WTC11 (cell line): ENCODE data around the gene QRFP. TPM values are rescaled to one million over a fixed set of nuclear protein-coding genes. Genes with fewer than 3 reads are reported as not detected.

Experiments used
- ATAC-seq: fragments of 200-7000 bp; cut with Tn5 transposase; 2 replicates; pipeline ENCODE4 v1.10.0; 2021; ENCODE audit warnings: mild to moderate bottlenecking, moderate library complexity
- CTCF ChIA-PET: fragments of 300-600 bp; sonication (Branson Sonifier 250); formaldehyde crosslinking; loops from one replicate; lab custom pipeline; 2021; ENCODE audit warnings: antibody characterized with exemption; lab: Charles Lee
- POLR2A ChIA-PET: fragments of 350-600 bp; sonication (Branson Sonifier 250); formaldehyde crosslinking; loops from one replicate; lab custom pipeline; 2021; ENCODE audit warnings: antibody characterized with exemption; lab: Charles Lee
- DNase-seq: peaks from one replicate; pipeline ENCODE4 v3.0.0; 2021; ENCODE audit warnings: low spot score
- H3K27ac Mint-ChIP-seq: 2 replicates; pipeline ENCODE4 v1.8.0; 2021; ENCODE audit warnings: mixed read lengths
- H3K27me3 Mint-ChIP-seq: 2 replicates; pipeline ENCODE4 v1.8.0; 2021; ENCODE audit warnings: low read depth, mild to moderate bottlenecking, moderate library complexity, mixed read lengths
- H3K36me3 Mint-ChIP-seq: 2 replicates; pipeline ENCODE4 v1.8.0; 2021; ENCODE audit warnings: mixed read lengths
- H3K4me1 Mint-ChIP-seq: 2 replicates; pipeline ENCODE4 v1.8.0; 2022; ENCODE audit warnings: mixed read lengths
- H3K4me3 Mint-ChIP-seq: 2 replicates; pipeline ENCODE4 v1.8.0; 2021; ENCODE audit warnings: mild to moderate bottlenecking, moderate library complexity, mixed read lengths
- H3K9me3 Mint-ChIP-seq: 2 replicates; pipeline ENCODE4 v1.8.0; 2021; ENCODE audit warnings: mixed read lengths
- ATF3 ChIP-seq: sonication (generic); formaldehyde crosslinking; conservative IDR thresholded peaks from 2 replicates; pipeline ENCODE4 v1.8.1; 2022; ENCODE audit warnings: mild to moderate bottlenecking, missing genetic modification reagents
- HMGA2 ChIP-seq: fragments of 250-450 bp; sonication (Bioruptor Pico); IDR thresholded peaks from 2 replicates; pipeline ENCODE4 v1.4.0; 2021; ENCODE audit warnings: mild to moderate bottlenecking, moderate library complexity
- MXD4 ChIP-seq: fragments of 250-450 bp; sonication (Bioruptor Pico); IDR thresholded peaks from 2 replicates; pipeline ENCODE4 v1.8.0; 2021; ENCODE audit warnings: mild to moderate bottlenecking, moderate library complexity, borderline replicate concordance
- MYBL2 ChIP-seq: sonication (generic); formaldehyde crosslinking; IDR thresholded peaks from 2 replicates; pipeline ENCODE4 v1.8.1; 2023; ENCODE audit warnings: mild to moderate bottlenecking, moderate library complexity, missing genetic modification reagents
- NFYB ChIP-seq: sonication (generic); formaldehyde crosslinking; conservative IDR thresholded peaks from 2 replicates; pipeline ENCODE4 v1.8.0; 2022; ENCODE audit warnings: low read depth, missing genetic modification reagents
- NR3C1 ChIP-seq: sonication (generic); formaldehyde crosslinking; conservative IDR thresholded peaks from 2 replicates; pipeline ENCODE4 v1.8.1; 2023; ENCODE audit warnings: low read depth, mild to moderate bottlenecking, missing genetic modification reagents
- PRDM15 ChIP-seq: sonication (generic); formaldehyde crosslinking; IDR thresholded peaks from 2 replicates; pipeline ENCODE4 v1.8.0; 2022; ENCODE audit warnings: missing genetic modification reagents
- RELA ChIP-seq: sonication (generic); formaldehyde crosslinking; IDR thresholded peaks from 2 replicates; pipeline ENCODE4 v1.8.1; 2022; ENCODE audit warnings: missing genetic modification reagents, mild to moderate bottlenecking, borderline replicate concordance
- TEAD1 ChIP-seq: sonication (generic); formaldehyde crosslinking; IDR thresholded peaks from 2 replicates; pipeline ENCODE4 v1.8.0; 2022; ENCODE audit warnings: mild to moderate bottlenecking, missing genetic modification reagents
- ZBTB21 ChIP-seq: sonication (generic); formaldehyde crosslinking; IDR thresholded peaks from 2 replicates; pipeline ENCODE4 v1.8.1; 2023; ENCODE audit warnings: mild to moderate bottlenecking, missing genetic modification reagents, borderline replicate concordance
- ZMAT4 ChIP-seq: fragments of 250-450 bp; sonication (Bioruptor Pico); IDR thresholded peaks from 2 replicates; pipeline ENCODE4 v1.9.0; 2021; ENCODE audit warnings: mild to moderate bottlenecking
- ZNF263 ChIP-seq: sonication (generic); formaldehyde crosslinking; IDR thresholded peaks from 2 replicates; pipeline ENCODE4 v1.8.1; 2022; ENCODE audit warnings: low read depth, mild to moderate bottlenecking, moderate library complexity, missing genetic modification reagents
- total RNA-seq: library from RNA; stranded (reverse); gene quantifications from 3 replicates; pipeline ENCODE4 v1.2.3, GENCODE V29; 2021
- TF ChIP-seq, protein P1 (sequence below): sonication (generic); formaldehyde crosslinking; IDR thresholded peaks from 2 replicates; pipeline ENCODE4 v1.8.1; 2023; ENCODE audit warnings: mild to moderate bottlenecking, moderate library complexity, missing genetic modification reagents

Gene QRFP
- total RNA-seq, 1 experiment from 2014 or later: not detected

GRCh38 chr9:130895038-130895437, 1.6 kb downstream of the QRFP start:
- H3K27ac Mint-ChIP-seq: peak overlapping the region; percentile 32; the same call in 1 of the 2 replicates
- CTCF ChIA-PET: interaction anchor here (1.1 to 8.4 kb wide), 7 partner anchors 29 to 194 kb away, joined by 3 to 69 read pairs (median 7); no protein-coding TSS in a partner anchor
- TF ChIP-seq ZNF263 (CRISPR knock-in tag) (no peak), ZBTB21 (no peak), TEAD1 (no peak), MXD4 (CRISPR knock-in tag) (no peak), HMGA2 (CRISPR knock-in tag) (no peak), PRDM15 (no peak), ZMAT4 (CRISPR knock-in tag) (no peak), NR3C1 (CRISPR knock-in tag) (no peak)
- POLR2A ChIA-PET: no interaction called here
- no peaks in the 10 kb centered on the region for H3K9me3 Mint-ChIP-seq
- no peaks in the 10 kb centered on the region for H3K27me3 Mint-ChIP-seq
- H3K4me1 Mint-ChIP-seq: no peaks in the 10 kb centered on the region
- no peak for DNase-seq
- no peaks in the 10 kb centered on the region for H3K36me3 Mint-ChIP-seq
- ATAC-seq: no peak
- H3K4me3 Mint-ChIP-seq: no peak overlapping the region

- H3K27me3 Mint-ChIP-seq: no peaks in the 10 kb centered on the region
- TF ChIP-seq NFYB (CRISPR knock-in tag): no peak
- TF ChIP-seq, all 79 proteins: peak for 0
- ChIA-PET CTCF (interaction anchor here (1.1 to 8.4 kb wide), 7 partner anchors 29 to 193 kb away, joined by 3 to 69 read pairs (median 14); no protein-coding TSS in a partner anchor), POLR2A (no interaction called here)
- no peak for ATAC-seq
- Mint-ChIP-seq H3K4me1 (no peaks in the 10 kb centered on the region), H3K27ac (peak overlapping the region; percentile 60), H3K4me3 (no peak overlapping the region), H3K36me3 (no peaks in the 10 kb centered on the region), H3K9me3 (no peaks in the 10 kb centered on the region)
- DNase-seq: no peak
Measured at GRCh38 chr9:130894546-130894945, 2.1 kb downstream of the QRFP start.

DNA sequence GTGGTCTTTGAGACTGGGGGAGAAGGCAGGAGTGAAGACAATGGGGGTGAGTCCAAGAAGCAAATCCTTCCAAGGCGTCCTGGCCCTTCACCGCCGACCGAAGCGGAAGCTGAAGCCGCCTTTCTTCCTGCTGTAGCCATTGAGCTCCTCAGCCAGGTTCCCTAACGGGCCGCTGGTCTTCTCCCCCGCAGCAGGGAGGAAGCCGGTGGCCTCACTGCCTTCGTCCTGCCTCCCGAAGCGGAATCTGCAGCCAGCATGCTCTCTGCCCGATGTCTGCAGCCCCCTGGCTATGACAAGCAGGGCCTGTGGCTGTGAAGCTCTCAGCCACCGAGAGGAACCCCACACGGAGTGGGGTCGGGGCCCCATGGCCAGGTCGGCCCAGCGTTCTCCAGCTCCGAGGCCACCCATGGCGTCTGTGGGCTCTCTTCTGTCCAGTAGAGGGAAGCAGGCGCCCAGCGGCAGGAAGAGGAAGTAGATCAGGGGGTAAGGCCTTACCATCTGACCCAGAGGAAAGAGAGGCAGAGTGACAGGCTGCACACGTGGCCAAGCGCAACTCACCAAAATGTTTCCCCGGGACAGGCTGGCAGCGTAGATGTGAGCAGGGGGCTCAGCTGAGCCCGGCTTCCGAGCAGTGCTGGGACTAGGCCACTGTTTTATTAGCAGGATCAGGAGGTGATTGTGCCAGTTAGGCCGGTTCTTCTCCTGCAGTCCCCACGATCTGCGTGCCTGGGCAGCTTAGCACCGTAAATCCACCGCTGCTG, 3.1 kb downstream of the QRFP start:
- 0 out of 2 replicates have a peak, but pooled peaks cover 2% of the 10 kb centered on the region for H3K36me3 Mint-ChIP-seq
- peak; percentile 63 for ATAC-seq
- H3K4me1 Mint-ChIP-seq: no peaks in the 10 kb centered on the region
- H3K27me3 Mint-ChIP-seq: no peaks in the 10 kb centered on the region
- ChIA-PET POLR2A (interaction anchor here (0.5 kb wide), 1 partner anchor 71 kb away, joined by 3 read pairs; no protein-coding TSS in a partner anchor), CTCF (interaction anchor here (0.6 to 8.4 kb wide), 16 partner anchors 18 to 192 kb away, joined by 3 to 69 read pairs (median 4); no protein-coding TSS in a partner anchor)
- no peak overlapping the region for H3K4me3 Mint-ChIP-seq
- DNase-seq: peak; percentile 51
- no peaks in the 10 kb centered on the region for H3K9me3 Mint-ChIP-seq
- peak overlapping the region; percentile 60; the same call in 1 of the 2 replicates for H3K27ac Mint-ChIP-seq
- TF ChIP-seq PRDM15 (0 out of 2 replicates have a peak, but pooled peaks have one; percentile 11), RELA (CRISPR knock-in tag) (0 out of 2 replicates have a peak, but pooled peaks have one; percentile 24), ZMAT4 (CRISPR knock-in tag) (no peak), MYBL2 (CRISPR knock-in tag) (0 out of 2 replicates have a peak, but pooled peaks have one; percentile 26), ATF3 (CRISPR knock-in tag) (no peak)
- TF ChIP-seq, protein P1, sequence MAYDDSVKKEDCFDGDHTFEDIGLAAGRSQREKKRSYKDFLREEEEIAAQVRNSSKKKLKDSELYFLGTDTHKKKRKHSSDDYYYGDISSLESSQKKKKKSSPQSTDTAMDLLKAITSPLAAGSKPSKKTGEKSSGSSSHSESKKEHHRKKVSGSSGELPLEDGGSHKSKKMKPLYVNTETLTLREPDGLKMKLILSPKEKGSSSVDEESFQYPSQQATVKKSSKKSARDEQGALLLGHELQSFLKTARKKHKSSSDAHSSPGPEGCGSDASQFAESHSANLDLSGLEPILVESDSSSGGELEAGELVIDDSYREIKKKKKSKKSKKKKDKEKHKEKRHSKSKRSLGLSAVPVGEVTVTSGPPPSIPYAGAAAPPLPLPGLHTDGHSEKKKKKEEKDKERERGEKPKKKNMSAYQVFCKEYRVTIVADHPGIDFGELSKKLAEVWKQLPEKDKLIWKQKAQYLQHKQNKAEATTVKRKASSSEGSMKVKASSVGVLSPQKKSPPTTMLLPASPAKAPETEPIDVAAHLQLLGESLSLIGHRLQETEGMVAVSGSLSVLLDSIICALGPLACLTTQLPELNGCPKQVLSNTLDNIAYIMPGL (CRISPR knock-in tag): 0 out of 2 replicates have a peak, but pooled peaks have one; percentile 35
